ENCODE results near the gene RAPGEF1. TPM values are rescaled to one million over a fixed set of nuclear protein-coding genes. Genes with fewer than 3 reads are reported as not detected.

RAPGEF1 gene
- total RNA-seq, 1 donor from 2014 or later: 33.3 TPM

DNA sequence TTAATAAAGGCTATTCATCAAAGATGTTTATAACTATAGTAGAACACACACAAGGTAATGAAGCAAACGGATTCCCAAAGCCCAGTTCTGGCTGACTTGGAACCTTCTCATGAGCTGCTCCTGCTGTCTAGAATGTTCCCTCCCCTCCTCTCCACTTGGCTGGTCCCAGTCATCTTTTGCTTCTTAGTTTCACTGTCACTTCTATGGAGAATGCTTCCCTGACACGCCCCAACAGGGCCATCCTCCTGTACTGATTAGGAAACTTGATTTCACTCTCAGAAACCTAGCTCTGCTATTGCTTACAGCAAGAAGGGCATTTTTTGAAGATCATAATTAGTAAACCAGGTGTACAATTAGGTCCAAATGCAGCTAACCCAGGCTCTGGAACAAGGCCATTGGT, 3.2 kb upstream of the RAPGEF1 start:
- TF ChIP-seq EZH2 (IDR thresholded peaks at IDR 0.05) (no peak), EZH2phosphoT487 (IDR thresholded peaks at IDR 0.05) (no peak)
- TF ChIP-seq, protein P1, sequence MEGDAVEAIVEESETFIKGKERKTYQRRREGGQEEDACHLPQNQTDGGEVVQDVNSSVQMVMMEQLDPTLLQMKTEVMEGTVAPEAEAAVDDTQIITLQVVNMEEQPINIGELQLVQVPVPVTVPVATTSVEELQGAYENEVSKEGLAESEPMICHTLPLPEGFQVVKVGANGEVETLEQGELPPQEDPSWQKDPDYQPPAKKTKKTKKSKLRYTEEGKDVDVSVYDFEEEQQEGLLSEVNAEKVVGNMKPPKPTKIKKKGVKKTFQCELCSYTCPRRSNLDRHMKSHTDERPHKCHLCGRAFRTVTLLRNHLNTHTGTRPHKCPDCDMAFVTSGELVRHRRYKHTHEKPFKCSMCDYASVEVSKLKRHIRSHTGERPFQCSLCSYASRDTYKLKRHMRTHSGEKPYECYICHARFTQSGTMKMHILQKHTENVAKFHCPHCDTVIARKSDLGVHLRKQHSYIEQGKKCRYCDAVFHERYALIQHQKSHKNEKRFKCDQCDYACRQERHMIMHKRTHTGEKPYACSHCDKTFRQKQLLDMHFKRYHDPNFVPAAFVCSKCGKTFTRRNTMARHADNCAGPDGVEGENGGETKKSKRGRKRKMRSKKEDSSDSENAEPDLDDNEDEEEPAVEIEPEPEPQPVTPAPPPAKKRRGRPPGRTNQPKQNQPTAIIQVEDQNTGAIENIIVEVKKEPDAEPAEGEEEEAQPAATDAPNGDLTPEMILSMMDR (IDR thresholded peaks at IDR 0.05): no peak
- H3K4me3 ChIP-seq: no peak overlapping the region
- Mint-ChIP-seq H3K27ac (no peak overlapping the region), H3K36me3 (no peaks in the 10 kb centered on the region), H3K4me3 (no peak overlapping the region), H3K27me3 (ENCODE audit: insufficient read depth, low read depth) (peaks cover 9% of the 10 kb centered on the region), H3K4me1 (peaks cover 8% of the 10 kb centered on the region), H3K9me3 (peaks cover 7% of the 10 kb centered on the region)
- no peak overlapping the region for H3K9ac ChIP-seq
- DNase-seq (ENCODE audit: low spot score): no peak
- peaks cover 6% of the 10 kb centered on the region for H3K4me1 ChIP-seq
- H3K36me3 ChIP-seq: no peaks in the 10 kb centered on the region
- no peak overlapping the region for H3K4me2 ChIP-seq
- no peaks in the 10 kb centered on the region for H3K9me3 ChIP-seq (ENCODE audit: low read depth)
- H3K27me3 ChIP-seq: no peaks in the 10 kb centered on the region
- H4K20me1 ChIP-seq (ENCODE audit: low read depth): no peaks in the 10 kb centered on the region
- peaks cover 14% of the 10 kb centered on the region for H3K79me2 ChIP-seq (ENCODE audit: low read depth)
- H2AFZ ChIP-seq (replicated peaks): no peak overlapping the region
- H3F3A ChIP-seq (ENCODE audit: low read depth): no peaks in the 10 kb centered on the region
- H3K27ac ChIP-seq: no peak overlapping the region

GRCh38 chr9:131740898-131741297, 1.0 kb upstream of the RAPGEF1 start:
- Histone ChIP-seq H3K27ac (no peak overlapping the region), H3K9ac (no peak overlapping the region), H2AFZ (replicated peaks) (no peak overlapping the region), H3K27me3 (no peaks in the 10 kb centered on the region), H3K4me2 (no peak overlapping the region), H3K79me2 (ENCODE audit: low read depth) (peaks cover 36% of the 10 kb centered on the region), H4K20me1 (ENCODE audit: low read depth) (peaks cover 15% of the 10 kb centered on the region), H3K9me3 (ENCODE audit: low read depth) (no peaks in the 10 kb centered on the region), H3K4me1 (peaks cover 6% of the 10 kb centered on the region), H3K4me3 (no peak overlapping the region), H3F3A (ENCODE audit: low read depth) (no peaks in the 10 kb centered on the region), H3K36me3 (no peaks in the 10 kb centered on the region)
- peaks cover 12% of the 10 kb centered on the region for H3K36me3 Mint-ChIP-seq
- H3K4me3 Mint-ChIP-seq: peak overlapping the region; percentile 87
- H3K27ac Mint-ChIP-seq: no peak overlapping the region
- H3K4me1 Mint-ChIP-seq: peaks cover 16% of the 10 kb centered on the region
- H3K27me3 Mint-ChIP-seq (ENCODE audit: insufficient read depth, low read depth): peaks cover 11% of the 10 kb centered on the region
- H3K9me3 Mint-ChIP-seq: peaks cover 9% of the 10 kb centered on the region
- DNase-seq (ENCODE audit: low spot score): no peak
- TF ChIP-seq EZH2phosphoT487 (IDR thresholded peaks at IDR 0.05) (no peak), EZH2 (IDR thresholded peaks at IDR 0.05) (no peak)
- TF ChIP-seq, protein P1 (IDR thresholded peaks at IDR 0.05): no peak

DNA sequence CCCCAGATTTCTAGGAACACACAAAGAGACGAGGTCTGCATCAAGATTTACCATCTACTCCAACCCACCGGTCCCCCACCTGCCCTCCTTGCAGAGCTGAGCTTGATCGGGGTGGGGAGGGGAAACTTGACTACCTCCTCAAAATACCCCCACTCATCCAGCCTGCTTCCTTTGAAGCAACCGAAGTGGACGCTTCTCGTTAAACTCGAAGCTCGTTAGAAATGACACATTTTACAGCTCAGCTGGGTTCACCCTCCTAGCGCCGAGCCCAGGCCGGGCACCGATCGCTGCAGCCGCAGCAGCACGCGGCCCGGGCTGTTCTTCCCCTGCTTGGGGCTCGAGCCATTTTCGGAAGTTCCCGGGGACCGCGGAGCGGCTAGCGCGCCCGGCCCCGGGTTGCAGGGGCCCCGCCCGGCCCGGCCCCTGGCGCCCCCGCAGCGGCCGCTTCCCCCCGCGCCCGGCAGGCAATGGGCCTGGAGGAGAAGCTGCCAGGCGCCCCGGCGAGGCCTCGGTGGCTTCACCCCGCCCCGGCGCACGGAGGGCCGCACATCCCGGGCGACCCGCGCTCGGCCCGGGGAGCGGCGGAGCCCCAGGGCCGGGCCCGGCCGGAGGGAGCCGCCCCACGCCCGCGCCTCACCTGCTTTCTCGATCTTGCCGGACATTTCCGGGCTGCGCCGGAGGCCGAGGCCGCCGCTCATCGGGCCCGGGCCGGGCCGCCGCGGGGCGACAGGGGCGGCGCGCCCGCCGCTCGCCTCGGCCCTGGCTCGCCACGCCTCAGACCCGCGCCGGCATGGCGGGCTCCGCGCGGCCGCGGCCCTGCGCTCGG, 530 bp downstream of the RAPGEF1 start:
- Histone ChIP-seq H3F3A (ENCODE audit: low read depth) (no peaks in the 10 kb centered on the region), H3K4me2 (peak overlapping the region; percentile 76), H3K4me3 (peak overlapping the region; percentile 79), H3K79me2 (ENCODE audit: low read depth) (peaks cover 50% of the 10 kb centered on the region), H3K27ac (no peak overlapping the region), H3K27me3 (no peaks in the 10 kb centered on the region), H2AFZ (replicated peaks) (peak overlapping the region; percentile 86), H3K4me1 (peaks cover 6% of the 10 kb centered on the region), H3K36me3 (no peaks in the 10 kb centered on the region), H3K9me3 (ENCODE audit: low read depth) (no peaks in the 10 kb centered on the region), H4K20me1 (ENCODE audit: low read depth) (peaks cover 30% of the 10 kb centered on the region), H3K9ac (no peak overlapping the region)
- TF ChIP-seq, protein P1 (IDR thresholded peaks at IDR 0.05): no peak
- TF ChIP-seq EZH2 (IDR thresholded peaks at IDR 0.05): no peak
- no peak for TF ChIP-seq EZH2phosphoT487 (IDR thresholded peaks at IDR 0.05)
- H3K36me3 Mint-ChIP-seq: peaks cover 25% of the 10 kb centered on the region
- peak overlapping the region; percentile 62 for H3K27ac Mint-ChIP-seq
- peak; percentile 68 for DNase-seq (ENCODE audit: low spot score)
- H3K4me3 Mint-ChIP-seq: peak overlapping the region; percentile 95
- peaks cover 24% of the 10 kb centered on the region for H3K4me1 Mint-ChIP-seq
- H3K9me3 Mint-ChIP-seq: peaks cover 9% of the 10 kb centered on the region
- peaks cover 11% of the 10 kb centered on the region for H3K27me3 Mint-ChIP-seq (ENCODE audit: insufficient read depth, low read depth)
